Psoas muscle (tissue), 8 donors: ENCODE results near the gene C16orf87. TPM values are rescaled to one million over a fixed set of nuclear protein-coding genes. Genes with fewer than 3 reads are reported as not detected.

Source experiments
- ATAC-seq, 4 donors: fragments of 200-7000 bp; cut with Tn5 transposase; one replicate each; pipeline ENCODE4 v1.9.1; 2020; ENCODE audit warnings: moderate library complexity in 3 of 4, mild to moderate bottlenecking in 2 of 4
- DNase-seq, 2 donors: peaks; one replicate each; pipeline ENCODE4 v3.0.0-alpha.2; 2020
- H3K27ac ChIP-seq: fragments of 200-600 bp; one replicate; pipeline ENCODE4 v1.8.0; 2022
- H3K27me3 ChIP-seq, 3 donors: fragments of 200-600 bp in 1 of 3; one replicate each; pipeline versions ENCODE4 v1.6.1 to v1.8.0; 2013 to 2022; ENCODE audit warnings: low read length in 2 of 3, mild to moderate bottlenecking in 2 of 3, moderate library complexity in 1 of 3; ENCODE audit not compliant: insufficient read depth in 3 of 3
- H3K36me3 ChIP-seq, 2 donors: fragments of 200-600 bp in 1 of 2; one replicate each; pipeline versions ENCODE4 v1.6.1 to v1.8.0; 2013 to 2022; ENCODE audit warnings: low read depth in 1 of 2, mild to moderate bottlenecking in 1 of 2, moderate library complexity in 1 of 2; ENCODE audit not compliant: insufficient read depth in 1 of 2
- H3K4me1 ChIP-seq: fragments of 200-600 bp; one replicate; pipeline ENCODE4 v1.8.0; 2022
- H3K4me3 ChIP-seq: fragments of 200-600 bp; one replicate; pipeline ENCODE4 v1.8.0; 2022; ENCODE audit warnings: mild to moderate bottlenecking
- H3K9me3 ChIP-seq: fragments of 200-600 bp; one replicate; pipeline ENCODE4 v1.8.0; 2022
- WGBS, 3 donors: extraction: QIAGEN DNeasy Blood & Tissue Kit; methylation state at CpG; one replicate each; pipeline versions ENCODE4 v1.1.6 to v1.1.7; 2013; 5-methylcytosine and 5-hydroxymethylcytosine counted together
- intact Hi-C, 2 donors: fragments of 100-400 bp; cut with DNase I; formaldehyde crosslinking; loops; one replicate each; pipeline versions ENCODE4 v1.11.0 to v1.14.2; 2022
- polyA plus RNA-seq, 3 donors: library from polyadenylated mRNA; stranded (reverse); fragments of 200-250 nt; gene quantifications; one replicate each; pipeline ENCODE4 v1.2.3, GENCODE V29; 2013
- total RNA-seq, 4 donors: library from RNA; stranded (reverse); fragmentation: NEBNext Ultra II Directional in 2 of 4; extraction: Animal tissue kit (Norgen Biotek cat#: 25700) in 2 of 4; gene quantifications; one replicate each; pipeline versions ENCODE4 v1.2.1 to v1.2.4, GENCODE V29; 2021 to 2023
- TF ChIP-seq, protein P1 (sequence below): fragments of 200-600 bp; IDR thresholded peaks from one replicate; pipeline ENCODE4 v1.8.0; 2022; ENCODE audit warnings: antibody characterized with exemption
- donor health status: healthy with polysubstance abuse.
- donor health status: DM: no; HTN: no; CAD: no; lungs with moderate emphysema.
- donor health status: Bipolar disorder and iron deficiency.
- donor health status: healthy.
- donor health status: DM: yes; HTN: yes; CAD: no.
- donor health status: DM: no; HTN: no; CAD: no.
- donor health status: DM: no; HTN: no; CAD: no.
- donor health status: DM: yes; HTN: yes; CAD: no.

The C16orf87 gene
- total and polyA plus RNA-seq, 7 donors = 5.8 to 29.4 (median 20.1) TPM

DNA sequence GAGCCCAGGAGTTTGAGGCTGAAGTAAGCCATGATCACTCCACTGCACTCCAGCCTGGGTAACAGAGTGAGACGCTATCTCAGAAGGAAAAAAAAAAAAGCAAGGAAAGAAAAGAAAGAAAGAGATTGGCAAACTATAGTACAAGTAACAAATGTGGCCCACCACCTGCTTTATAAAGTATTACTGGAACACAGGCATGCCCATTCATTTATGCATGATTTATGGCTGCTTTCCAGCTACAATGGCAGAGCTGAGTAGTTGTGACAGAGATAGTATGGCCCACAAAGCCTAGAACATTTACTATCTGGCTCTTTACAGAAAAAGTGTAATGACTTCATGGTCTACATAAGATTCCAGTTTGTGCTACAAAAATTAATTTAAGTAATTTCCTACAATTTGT is 23.6 kb downstream of the C16orf87 start:
- ATAC-seq = no peak
- H3K27ac ChIP-seq = no peak overlapping the region

DNA sequence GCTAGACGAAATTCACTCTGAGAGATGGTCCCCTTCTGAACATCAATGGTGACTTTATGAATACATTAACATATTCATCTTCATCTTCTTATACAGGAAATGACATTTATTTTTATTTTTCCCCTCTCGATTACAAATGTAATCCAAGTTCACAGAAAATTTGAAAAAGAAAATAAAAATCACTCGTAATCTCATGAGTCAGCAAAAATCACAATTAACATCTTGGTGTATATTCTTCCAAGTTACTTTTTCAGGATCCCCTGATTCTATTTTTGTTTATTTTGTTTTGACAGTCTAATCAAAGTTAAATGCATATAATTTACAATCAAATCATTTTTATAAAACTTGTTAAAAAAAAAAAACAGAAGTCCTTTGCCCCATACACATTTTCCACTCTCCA is 27.6 kb downstream of the C16orf87 start:
- H3K27ac ChIP-seq = no peak overlapping the region
- no peak for ATAC-seq
- H3K4me3 ChIP-seq = no peak overlapping the region
- intact Hi-C loops = loop anchor here (2.0 to 5.0 kb wide), 5 partner anchors 46 to 131 kb away; partner anchors contain the start of genes ORC6 (in 1 of the 2) and VPS35 (in 1 of the 2)
- H3K36me3 ChIP-seq = no peaks in the 10 kb centered on the region
- H3K27me3 ChIP-seq = no peaks in the 10 kb centered on the region
- DNase-seq = no peak
- TF ChIP-seq, protein P1, sequence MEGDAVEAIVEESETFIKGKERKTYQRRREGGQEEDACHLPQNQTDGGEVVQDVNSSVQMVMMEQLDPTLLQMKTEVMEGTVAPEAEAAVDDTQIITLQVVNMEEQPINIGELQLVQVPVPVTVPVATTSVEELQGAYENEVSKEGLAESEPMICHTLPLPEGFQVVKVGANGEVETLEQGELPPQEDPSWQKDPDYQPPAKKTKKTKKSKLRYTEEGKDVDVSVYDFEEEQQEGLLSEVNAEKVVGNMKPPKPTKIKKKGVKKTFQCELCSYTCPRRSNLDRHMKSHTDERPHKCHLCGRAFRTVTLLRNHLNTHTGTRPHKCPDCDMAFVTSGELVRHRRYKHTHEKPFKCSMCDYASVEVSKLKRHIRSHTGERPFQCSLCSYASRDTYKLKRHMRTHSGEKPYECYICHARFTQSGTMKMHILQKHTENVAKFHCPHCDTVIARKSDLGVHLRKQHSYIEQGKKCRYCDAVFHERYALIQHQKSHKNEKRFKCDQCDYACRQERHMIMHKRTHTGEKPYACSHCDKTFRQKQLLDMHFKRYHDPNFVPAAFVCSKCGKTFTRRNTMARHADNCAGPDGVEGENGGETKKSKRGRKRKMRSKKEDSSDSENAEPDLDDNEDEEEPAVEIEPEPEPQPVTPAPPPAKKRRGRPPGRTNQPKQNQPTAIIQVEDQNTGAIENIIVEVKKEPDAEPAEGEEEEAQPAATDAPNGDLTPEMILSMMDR = no peak
- no peaks in the 10 kb centered on the region for H3K9me3 ChIP-seq
- WGBS, 3 donors = 86 to 89% (median 88%) methylated on average over 3 of the region's 3 CpGs
- peaks cover 17% of the 10 kb centered on the region for H3K4me1 ChIP-seq

More for the DNA sequence above, 23.6 kb downstream of the C16orf87 start:
- Histone ChIP-seq H3K9me3 (no peaks in the 10 kb centered on the region), H3K4me3 (no peak overlapping the region), H3K36me3 (no peaks in the 10 kb centered on the region), H3K27me3 (no peaks in the 10 kb centered on the region), H3K4me1 (peaks cover 13% of the 10 kb centered on the region)
- intact Hi-C loops = no loop called here
- TF ChIP-seq, protein P1 = no peak
- 67 to 100% (median 77%) methylated on average over 1 of the region's 1 CpG for WGBS, 3 donors
- no peak for DNase-seq

DNA sequence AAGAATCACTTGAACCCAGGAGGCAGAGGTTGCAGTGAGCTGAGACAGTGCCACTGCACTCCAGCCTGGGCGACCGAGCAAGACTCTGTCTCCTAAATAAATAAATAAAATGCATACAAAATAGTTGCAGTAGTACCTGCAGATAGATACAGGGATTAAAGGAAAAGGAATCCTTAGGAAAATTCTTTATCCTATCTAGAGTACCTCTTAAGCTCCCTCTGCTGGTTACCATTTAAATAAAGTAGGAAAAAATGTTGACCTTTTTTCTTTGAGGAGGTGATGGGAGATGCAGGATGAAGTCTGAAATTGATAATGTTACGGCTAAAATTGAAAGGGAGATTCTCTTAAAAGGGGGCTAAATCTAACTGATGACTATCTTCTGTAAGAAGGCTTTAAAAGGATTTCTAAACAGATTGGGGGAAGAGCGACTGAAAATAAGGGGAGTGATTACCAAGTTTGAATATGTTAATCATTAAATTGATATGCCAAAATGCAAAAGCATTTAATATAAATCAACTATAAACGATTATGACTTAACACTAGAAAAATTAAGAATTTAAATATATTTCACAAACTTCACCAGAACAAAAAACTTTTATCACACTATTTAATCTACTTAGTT is 29.4 kb downstream of the C16orf87 start:
- intact Hi-C loops = loop anchor here (2.0 to 5.0 kb wide), 5 partner anchors 44 to 129 kb away; partner anchors contain the start of genes ORC6 (in 1 of the 2) and VPS35 (in 1 of the 2)
- Histone ChIP-seq H3K4me1 (peaks cover 17% of the 10 kb centered on the region), H3K27me3 (no peaks in the 10 kb centered on the region), H3K27ac (no peak overlapping the region), H3K4me3 (no peak overlapping the region), H3K9me3 (peaks cover 8% of the 10 kb centered on the region), H3K36me3 (peaks cover 0 to 4% of the 10 kb centered on the region in 2 donors)
- 78 to 84% (median 83%) methylated on average over 5 of the region's 5 CpGs for WGBS, 3 donors
- TF ChIP-seq, protein P1 = peak; percentile 54
- DNase-seq (no peak), ATAC-seq (peak; percentile 56 to 79 (median 70))

DNA sequence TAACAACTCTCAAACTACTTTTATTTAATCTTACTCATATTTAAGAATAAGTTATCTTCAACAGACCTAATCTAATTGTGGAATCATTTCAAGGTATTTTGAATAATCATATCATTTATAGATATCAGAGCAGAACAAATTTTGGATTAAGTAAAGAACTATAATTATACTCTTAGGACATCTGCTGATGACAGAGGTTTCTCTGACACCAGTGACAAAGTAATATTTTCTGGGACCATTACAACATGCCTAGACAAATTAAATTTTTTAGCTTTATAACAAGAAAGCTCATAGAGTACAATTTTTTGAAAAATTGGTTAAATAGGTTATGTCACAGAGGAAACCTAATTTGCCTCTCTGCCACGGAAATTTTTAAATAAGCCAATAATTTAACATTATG is 30.5 kb downstream of the C16orf87 start:
- Histone ChIP-seq H3K4me3 (no peak overlapping the region), H3K27ac (peak overlapping the region; percentile 43), H3K4me1 (peaks cover 17% of the 10 kb centered on the region), H3K36me3 (peaks cover 0 to 4% of the 10 kb centered on the region in 2 donors), H3K27me3 (no peaks in the 10 kb centered on the region), H3K9me3 (peaks cover 11% of the 10 kb centered on the region)
- TF ChIP-seq, protein P1 = no peak
- DNase-seq (no peak), ATAC-seq (peak; percentile 63 to 77 (median 72))
- intact Hi-C loops = loop anchor here (5.0 kb wide), 4 partner anchors 43 to 128 kb away; partner anchors contain the start of genes ORC6 (in 1 of the 2) and VPS35 (in 1 of the 2)
- WGBS, 3 donors = 87 to 93% (median 93%) methylated on average over 1 of the region's 1 CpG
